NCI-H2107 (cell line): Measurements from ENCODE around the gene FKBP1B.
"Not testable (repeated sequence)": the region's sequence is repeated elsewhere in the genome, so short reads cannot be mapped to it uniquely, and the experiment has no call there.

Experiments
- DNase-seq: peaks from one replicate; lab custom pipeline; 2025; lab: John Stamatoyannopoulos, UW

FKBP1B gene

GRCh38 chr2:24049485-24050021 is at the start of gene FKBP1B:
FKBP1B (plus strand) TSS chr2:24049741; CDS start chr2:24049850, 109 bp downstream.
- no peak for DNase-seq

DNA sequence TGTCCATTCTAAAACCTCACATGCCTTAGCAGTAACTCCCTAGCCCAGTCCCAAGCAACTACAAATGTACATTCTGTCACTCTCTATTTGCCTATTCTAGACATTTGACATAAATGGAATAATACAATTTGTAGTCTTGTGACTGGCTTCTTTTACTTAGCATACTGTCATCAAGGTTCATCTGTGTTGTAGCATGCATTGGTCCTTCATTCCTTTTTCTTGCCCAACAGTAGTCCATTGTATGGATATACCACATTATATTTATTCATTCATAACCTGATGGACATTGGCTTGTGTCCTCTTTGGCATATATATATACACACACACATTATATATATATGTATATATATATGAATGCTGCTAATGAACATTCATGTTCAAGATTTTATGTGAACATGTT is 41.8 kb upstream of the FKBP1B start:
- no peak for DNase-seq

GRCh38 chr2:24008672-24009366 is 40.7 kb upstream of the FKBP1B start:
- DNase-seq: no peak

DNA sequence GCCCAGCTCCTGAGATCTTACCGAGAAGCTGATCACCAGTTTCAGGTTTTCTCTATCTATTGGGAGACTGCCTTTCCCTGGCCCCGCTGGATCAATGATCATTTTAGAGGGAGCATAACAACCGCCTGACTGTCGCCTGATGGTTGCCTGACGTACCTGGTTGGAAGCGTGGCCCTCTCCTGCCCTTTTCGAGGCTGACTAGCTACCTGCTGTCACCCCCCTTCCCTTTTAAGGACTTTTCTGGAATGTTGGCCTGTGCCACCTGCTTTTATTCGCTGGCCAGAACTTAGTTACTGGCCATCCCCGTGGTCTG is 40.2 kb upstream of the FKBP1B start:
- DNase-seq: no peak

DNA sequence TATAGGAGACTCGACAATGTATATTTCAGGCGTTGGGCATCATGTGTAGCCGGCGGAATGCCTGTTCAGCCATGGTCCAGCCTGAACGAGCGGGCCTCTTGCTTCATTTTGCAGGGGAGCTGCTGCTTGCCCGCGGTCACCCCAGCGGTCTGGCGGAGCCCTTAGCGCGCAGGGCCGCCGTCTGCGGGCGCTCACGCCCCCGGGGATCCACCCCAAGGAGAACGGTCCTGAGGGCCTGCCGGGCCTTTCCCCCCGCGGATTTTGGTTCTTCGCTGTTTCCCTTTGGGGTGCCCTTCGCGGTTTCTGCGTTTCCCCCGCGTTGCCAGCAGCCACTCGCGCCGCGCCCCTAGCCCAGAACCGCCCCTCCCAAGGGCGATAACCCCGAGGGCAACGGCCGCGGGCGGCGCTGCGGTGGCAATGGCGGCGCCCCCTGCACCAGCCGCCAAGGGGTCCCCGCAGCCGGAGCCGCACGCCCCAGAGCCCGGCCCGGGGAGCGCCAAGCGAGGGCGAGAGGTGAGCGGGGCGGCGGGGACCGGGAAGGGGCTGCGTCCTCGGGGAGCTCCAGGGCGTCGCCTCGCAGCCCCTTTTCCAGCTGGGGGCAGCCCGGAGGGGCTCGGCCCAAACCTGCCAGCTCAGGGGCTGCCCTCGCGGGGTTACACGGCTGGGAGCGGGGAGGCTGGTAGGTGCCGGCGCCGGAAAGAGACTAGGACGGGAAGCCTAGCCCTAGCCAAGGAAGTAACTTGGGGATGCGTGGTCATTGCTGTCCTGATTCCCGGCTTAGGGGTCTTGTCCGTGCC is 39.7 kb upstream of the FKBP1B start, which contains the start of gene MFSD2B:
Gene MFSD2B (plus strand): TSS at position 406 of the 797 bp plus-strand sequence. CDS start 12 bp downstream, at position 418.
- no peak for DNase-seq

DNA sequence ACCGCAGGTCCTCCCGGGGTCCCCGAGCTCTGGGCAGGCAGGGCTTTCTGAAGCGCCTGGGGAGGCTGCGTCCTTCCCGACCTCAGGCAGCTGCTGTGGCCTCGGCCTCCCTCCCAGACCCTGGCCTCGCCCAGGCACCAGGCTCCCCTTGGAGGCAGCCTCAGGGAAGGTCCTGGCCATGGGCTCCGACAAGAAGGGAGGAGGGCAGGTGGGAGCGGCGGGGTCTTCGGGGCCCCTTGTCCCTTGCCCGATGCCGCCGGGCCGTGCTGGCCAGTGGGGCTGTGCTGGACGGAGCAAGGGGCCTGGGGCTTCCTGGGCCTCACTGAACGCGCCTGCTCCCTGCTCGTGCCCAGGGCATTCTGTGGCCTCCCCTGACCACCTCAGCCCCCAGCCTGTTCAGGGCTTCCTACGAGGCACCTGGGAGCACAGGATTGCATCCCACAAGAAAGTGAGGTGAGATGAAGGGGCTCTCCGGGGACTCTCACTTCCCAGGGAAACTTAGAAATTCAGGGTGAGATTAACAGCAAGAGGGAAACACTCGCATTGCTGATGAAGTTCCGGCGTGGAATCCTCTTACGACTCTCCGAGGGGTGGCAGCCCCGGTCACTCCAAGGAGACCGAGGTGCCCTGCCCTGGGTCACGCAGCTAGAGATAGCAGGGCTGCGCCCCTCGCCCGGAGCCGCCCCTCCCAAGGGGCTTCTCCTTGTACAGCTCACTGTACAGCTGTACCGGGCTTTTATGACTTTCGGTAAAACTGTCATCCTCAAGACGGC is 38.9 kb upstream of the FKBP1B start:
- DNase-seq: no peak

DNA sequence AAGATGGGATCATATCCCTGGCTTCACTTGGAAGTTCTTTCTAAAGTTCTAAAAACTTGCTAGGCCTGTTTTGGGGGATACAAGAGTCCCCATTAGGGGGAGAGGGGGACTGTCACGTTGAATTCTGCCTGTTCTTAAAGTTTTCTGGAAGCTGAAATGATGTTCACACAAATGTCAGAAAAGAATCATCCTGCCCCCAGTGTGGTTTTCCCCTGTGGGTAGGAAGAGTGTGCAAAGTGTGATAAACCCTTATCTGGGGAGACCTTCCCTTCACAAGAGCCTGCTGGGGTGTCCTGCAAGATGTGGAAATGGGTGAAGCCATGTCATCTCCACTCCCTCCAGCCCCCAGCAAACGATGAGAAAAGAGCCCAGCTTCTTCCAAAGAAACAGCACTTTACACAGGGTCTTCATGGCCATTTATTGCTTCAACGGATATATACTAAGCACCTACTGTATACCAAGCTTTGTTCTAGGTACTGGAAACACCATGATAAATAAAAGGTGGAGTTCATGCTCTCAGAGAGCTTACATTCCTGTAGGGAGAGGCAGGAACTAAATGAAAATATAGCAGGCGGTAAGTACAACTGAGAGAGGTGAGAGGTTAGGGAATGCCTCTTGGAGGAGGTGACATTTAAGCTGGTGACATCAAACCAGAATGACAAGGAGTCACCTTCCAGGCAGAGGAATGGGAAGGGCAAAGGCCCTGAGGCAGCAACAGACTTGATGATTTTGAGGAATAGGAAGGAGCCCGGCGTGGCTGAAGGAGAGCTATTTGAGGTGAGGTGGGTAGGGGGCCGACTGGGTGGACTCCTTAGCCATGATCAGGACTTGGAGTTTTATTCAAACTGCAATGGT is 38.1 kb upstream of the FKBP1B start:
- no peak for DNase-seq

DNA sequence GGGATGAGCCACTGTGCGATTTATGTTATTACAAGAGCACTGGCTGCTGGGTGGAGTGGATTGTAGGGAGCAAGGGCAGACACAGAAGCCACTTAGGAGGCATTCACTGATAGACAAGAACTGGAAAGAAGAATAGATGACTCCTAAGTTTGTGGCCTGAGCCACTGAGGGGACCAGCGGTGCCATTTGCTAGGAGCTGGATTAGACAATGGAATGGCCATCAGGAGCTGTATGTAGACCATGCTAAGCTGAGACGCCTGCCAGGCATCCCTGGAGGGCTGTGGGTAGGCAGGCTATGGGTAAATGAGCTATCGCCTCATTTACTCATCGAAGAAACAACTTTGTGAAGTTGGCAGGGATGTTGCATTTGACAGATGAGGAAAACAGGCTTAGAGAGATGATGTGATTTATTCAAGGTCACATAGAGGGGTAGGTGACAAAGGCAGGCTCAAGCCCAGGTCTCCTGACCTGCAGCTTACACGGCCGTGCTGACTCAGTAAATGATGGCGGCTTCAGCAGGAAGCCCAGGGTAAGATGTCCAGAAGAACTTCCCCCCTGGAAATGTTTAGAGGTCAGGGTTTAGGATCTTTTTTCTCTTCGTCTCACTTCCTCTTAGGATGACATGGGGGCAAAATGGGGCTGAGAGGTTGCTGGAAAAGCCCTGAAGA is 36.9 kb upstream of the FKBP1B start:
- no peak for DNase-seq

GRCh38 chr2:24014902-24015301 is 34.6 kb upstream of the FKBP1B start:
- not testable (repeated sequence) for DNase-seq

DNA sequence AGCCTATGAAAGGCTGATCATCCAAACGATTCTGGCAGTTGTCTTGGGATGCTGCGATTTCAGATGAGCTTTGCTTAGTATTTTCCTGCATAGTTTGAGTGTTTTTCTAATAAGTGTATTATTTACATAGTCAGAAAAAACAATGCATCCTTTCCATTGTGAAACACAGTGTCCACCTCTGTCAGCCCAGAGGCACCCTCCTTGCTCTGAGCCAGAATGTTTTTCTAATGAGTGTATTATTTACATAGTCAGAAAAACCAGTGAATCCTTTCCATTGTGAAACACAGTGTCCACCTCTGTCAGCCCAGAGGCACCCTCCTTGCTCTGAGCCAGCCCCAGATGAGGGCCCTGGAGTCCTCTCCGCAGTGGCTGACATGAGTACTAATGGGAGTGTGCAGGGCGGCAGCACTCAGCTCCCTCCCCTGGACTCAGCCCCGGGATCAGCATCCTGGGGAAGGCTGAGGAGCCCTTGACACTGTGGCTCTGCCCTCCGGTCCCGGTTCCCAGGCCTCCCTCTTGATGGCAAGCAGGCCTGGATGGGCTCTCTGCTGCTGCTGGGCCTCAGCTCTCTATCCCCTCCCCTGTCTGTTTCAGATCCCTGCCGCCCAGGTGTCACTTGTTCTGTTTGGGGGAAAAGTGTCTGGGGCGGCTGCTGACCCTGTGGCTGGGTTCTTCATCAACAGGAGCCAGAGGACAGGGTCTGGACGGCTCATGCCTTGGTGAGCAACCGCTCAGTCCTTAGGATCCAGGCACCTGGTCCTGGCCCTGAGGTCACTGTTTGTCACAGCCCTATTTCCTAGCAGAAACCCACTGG is 33.8 kb upstream of the FKBP1B start:
- no peak for DNase-seq

GRCh38 chr2:24016376-24016761 is 33.2 kb upstream of the FKBP1B start:
- DNase-seq: no peak

DNA sequence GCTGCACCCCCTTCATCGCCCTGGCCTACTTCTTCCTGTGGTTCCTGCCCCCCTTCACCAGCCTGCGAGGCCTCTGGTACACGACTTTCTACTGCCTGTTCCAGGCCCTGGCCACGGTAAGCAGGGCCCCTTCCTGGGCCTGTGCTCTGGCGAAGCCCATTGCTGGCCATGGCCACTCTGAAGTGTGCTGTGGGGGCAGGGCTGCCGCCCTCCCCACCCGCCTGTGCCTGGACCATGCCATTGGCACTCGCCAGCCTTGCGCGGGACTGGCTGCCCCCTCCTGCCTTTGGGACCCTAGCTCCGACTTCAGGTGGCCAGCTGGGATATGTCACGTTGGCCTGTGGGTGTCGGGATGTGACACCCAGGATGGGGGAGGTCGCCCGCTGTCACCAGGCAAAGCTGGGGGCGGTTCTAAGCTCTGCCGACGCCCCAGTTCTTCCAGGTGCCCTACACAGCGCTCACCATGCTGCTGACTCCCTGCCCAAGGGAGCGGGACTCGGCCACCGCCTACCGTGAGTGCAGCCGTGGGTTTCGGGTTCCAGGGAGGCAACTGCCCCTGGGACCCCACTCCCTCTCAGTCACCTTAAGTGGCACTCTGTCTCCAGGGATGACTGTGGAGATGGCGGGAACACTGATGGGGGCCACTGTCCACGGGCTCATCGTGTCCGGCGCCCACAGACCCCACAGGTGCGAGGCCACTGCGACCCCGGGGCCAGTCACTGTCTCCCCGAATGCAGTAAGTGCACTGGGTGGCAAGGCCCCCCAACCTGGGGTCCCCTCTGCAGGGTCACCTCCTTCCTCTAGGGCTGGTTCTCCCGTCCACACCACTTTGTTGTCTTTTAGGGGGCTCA is 32.5 kb upstream of the FKBP1B start:
- DNase-seq: no peak

GRCh38 chr2:24017711-24018110 is 31.8 kb upstream of the FKBP1B start:
- DNase-seq: no peak

GRCh38 chr2:24018241-24018640 is 31.3 kb upstream of the FKBP1B start:
- no peak for DNase-seq

GRCh38 chr2:24019729-24020128 is 29.8 kb upstream of the FKBP1B start:
- no peak for DNase-seq

DNA sequence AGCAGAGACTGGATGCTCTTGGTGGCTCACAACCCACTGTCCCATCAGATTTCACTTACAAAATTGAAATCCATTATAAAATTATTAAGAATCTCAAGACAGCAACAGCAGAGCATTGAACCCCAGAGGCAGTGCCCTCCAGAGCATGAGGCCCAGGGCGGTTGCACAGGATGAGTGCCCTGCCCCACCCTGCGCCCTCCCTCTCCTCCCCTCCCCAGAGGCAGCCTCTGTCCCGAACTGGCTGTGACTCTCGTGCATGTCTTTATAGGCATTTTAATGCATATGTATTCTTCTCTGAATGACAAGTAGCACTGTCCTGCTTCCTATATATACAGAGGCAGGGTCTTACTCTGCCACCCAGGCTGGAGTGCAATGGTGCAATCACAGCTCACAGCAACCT is 29.3 kb upstream of the FKBP1B start:
- no peak for DNase-seq

GRCh38 chr2:24021122-24021998 is 28.2 kb upstream of the FKBP1B start:
- DNase-seq: no peak

GRCh38 chr2:24022324-24022974 is 27.1 kb upstream of the FKBP1B start:
- DNase-seq: no peak
